Erythroblast (primary cell): ENCODE results near the gene ZBTB20.

Source experiments
- GATA1 ChIP-seq: IDR thresholded peaks from 2 replicates; pipeline ENCODE4 v1.6.1; 2011; ENCODE audit warnings: low read depth, mild to moderate bottlenecking, control low read depth, low read length, moderate library complexity
- POLR2A ChIP-seq: IDR thresholded peaks from 2 replicates; pipeline ENCODE4 v1.6.1; 2011; ENCODE audit warnings: mild to moderate bottlenecking, low read length

- no peak for TF ChIP-seq POLR2A
- no peak for TF ChIP-seq GATA1
These were observed 75.9 kb downstream of the ZBTB20 start for GRCh38 chr3:115071166-115071565.
